ENCODE results near the gene GID8.

- TF ChIP-seq CTCF (IDR thresholded peaks at IDR 0.05; ENCODE audit: low read depth, low read length, poor library complexity, severe bottlenecking) (no peak), EZH2phosphoT487 (IDR thresholded peaks at IDR 0.05; ENCODE audit: borderline replicate concordance, low read length) (no peak)
Measured at GRCh38 chr20:62951143-62951895, 13.4 kb downstream of the GID8 start.
